ENCODE results near the gene CCDC187.

The CCDC187 gene

DNA sequence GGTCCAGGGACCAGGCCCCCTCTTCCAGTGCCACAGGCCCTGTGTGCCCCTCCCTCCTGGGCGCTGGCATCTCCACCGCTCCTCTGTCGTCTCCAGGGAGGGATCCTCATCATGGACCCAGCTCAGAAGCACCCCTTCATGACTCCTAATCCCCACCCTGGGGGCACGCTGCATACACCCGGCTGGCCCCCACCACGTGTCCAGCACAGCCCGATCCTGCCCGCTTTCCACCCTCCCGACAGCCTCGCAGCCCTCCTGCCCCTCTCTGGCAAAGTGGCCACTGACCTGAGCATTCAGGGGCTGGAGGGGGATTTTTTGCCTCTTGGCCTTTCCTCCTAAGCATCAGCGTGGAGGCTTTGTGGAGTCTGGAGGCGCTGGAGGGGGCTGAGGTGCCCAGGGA is 1.4 kb downstream of the CCDC187 start:
- no peak for DNase-seq (ENCODE audit: low read depth)
- no peak for TF ChIP-seq CTCF (IDR thresholded peaks at IDR 0.05; ENCODE audit: insufficient read depth, low read depth, low read length, missing control alignments)
- no peak overlapping the region for H3K4me3 ChIP-seq (ENCODE audit: low read length)

- no peak for DNase-seq (ENCODE audit: low read depth)
- H3K4me3 ChIP-seq (ENCODE audit: low read length), result no peak overlapping the region
- no peak for TF ChIP-seq CTCF (IDR thresholded peaks at IDR 0.05; ENCODE audit: insufficient read depth, low read depth, low read length, missing control alignments)
Measured at GRCh38 chr9:136300866-136301265, 3.0 kb downstream of the CCDC187 start.

DNA sequence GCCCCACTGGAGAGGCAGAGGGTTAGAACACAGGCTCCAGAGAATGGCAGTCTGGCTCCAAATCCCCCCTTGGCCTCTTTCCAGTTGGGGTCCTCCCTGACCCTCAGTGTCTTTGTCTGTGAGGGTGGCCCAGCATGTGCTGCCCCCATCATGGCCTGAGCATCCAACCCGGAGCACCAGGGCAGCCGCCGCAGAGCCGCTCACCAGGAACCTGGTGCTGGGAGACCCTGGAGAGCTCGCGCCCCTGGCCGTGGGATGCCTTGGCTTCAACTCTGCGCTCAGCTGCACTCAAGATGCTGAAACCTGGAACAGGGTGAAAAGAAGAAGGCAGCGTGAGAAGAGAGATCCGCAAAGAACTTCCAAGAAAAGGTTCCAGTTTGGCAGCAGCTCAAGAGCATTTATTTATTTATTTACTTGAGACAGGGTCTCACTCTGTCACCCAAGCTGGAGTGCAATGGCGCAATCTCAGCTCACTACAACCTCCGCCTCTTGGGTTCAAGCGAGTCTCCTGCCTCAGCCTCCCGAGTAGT is 3.8 kb downstream of the CCDC187 start:
- TF ChIP-seq CTCF (IDR thresholded peaks at IDR 0.05; ENCODE audit: insufficient read depth, low read depth, low read length, missing control alignments), result no peak
- DNase-seq (ENCODE audit: low read depth), result no peak
- H3K4me3 ChIP-seq (ENCODE audit: low read length), result no peak overlapping the region

DNA sequence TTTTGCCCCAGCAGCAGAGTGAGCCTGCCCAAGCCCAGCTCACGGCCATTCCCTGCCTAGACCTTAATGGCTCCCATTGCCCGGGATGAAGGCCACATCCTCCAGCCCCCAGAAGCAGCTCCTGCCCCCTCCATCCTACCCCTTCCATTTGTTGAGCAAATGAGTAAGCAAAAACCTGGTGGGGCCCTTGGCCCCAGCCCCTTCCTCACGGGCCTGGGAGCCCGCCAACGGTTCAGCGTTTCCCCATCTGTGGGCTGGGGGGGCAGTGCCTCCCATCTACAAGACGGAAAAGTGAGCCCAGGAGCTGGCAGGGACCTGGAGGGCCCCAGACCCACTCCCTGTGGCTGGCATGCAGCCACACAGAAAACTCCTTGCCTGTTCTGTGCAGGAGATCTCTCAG is 4.4 kb downstream of the CCDC187 start:
- no peak for DNase-seq (ENCODE audit: low read depth)
- no peak overlapping the region for H3K4me3 ChIP-seq (ENCODE audit: low read length)
- no peak for TF ChIP-seq CTCF (IDR thresholded peaks at IDR 0.05; ENCODE audit: insufficient read depth, low read depth, low read length, missing control alignments)

- no peak for DNase-seq (ENCODE audit: low read depth)
- no peak for TF ChIP-seq CTCF (IDR thresholded peaks at IDR 0.05; ENCODE audit: insufficient read depth, low read depth, low read length, missing control alignments)
- H3K4me3 ChIP-seq (ENCODE audit: low read length), result no peak overlapping the region
Measured at GRCh38 chr9:136299116-136299515, 4.8 kb downstream of the CCDC187 start.

GRCh38 chr9:136297766-136298735 is 5.8 kb downstream of the CCDC187 start:
- DNase-seq (ENCODE audit: low read depth), result no peak
- TF ChIP-seq CTCF (IDR thresholded peaks at IDR 0.05; ENCODE audit: insufficient read depth, low read depth, low read length, missing control alignments), result no peak
- no peak overlapping the region for H3K4me3 ChIP-seq (ENCODE audit: low read length)
